GM12878 (cell line): ENCODE data around the gene PTPN5. TPM values are rescaled to one million over a fixed set of nuclear protein-coding genes. Genes with fewer than 3 reads are reported as not detected.

Experiments
- ATAC-seq: fragments of 200-7000 bp; cut with Tn5 transposase; 3 replicates; pipeline ENCODE4 v1.9.1; 2020; ENCODE audit warnings: mild to moderate bottlenecking, moderate library complexity
- BruUV-seq: library from RNA; stranded (reverse); fragments of 400-500 nt; replicated peaks from 2 replicates; lab custom pipeline; 2021; lab: Mats Ljungman, UMichigan
- CTCF ChIA-PET: fragments of 300-600 bp; sonication (Branson Sonifier 250); formaldehyde crosslinking; extraction: SDS; loops from one replicate; lab custom pipeline; 2021; ENCODE audit warnings: inconsistent platforms; lab: Yijun Ruan, JAX
- POLR2A ChIA-PET: fragments of 350-600 bp; formaldehyde crosslinking; extraction: SDS; loops from one replicate; lab custom pipeline; 2021; ENCODE audit warnings: inconsistent platforms; lab: Charles Lee
- RAD21 ChIA-PET: fragments of 300-600 bp; sonication (Branson Sonifier 250); formaldehyde crosslinking; loops from one replicate; lab custom pipeline; 2023; ENCODE audit warnings: antibody characterized with exemption; ENCODE audit not compliant: unreplicated experiment; lab: Charles Lee
- SMC1A ChIA-PET: fragments of 300-600 bp; sonication (Branson Sonifier 250); formaldehyde crosslinking; loops from one replicate; lab custom pipeline; 2023; ENCODE audit not compliant: unreplicated experiment, uncharacterized antibody; lab: Charles Lee
- DNase-seq: peaks from one replicate; pipeline ENCODE4 v3.0.0-alpha.2; 2011; ENCODE audit warnings: low read depth, low spot score
- FAIRE-seq: peaks from 3 replicates; lab custom pipeline; 2011; peaks lifted over from hg19 to GRCh38; lab: Jason Lieb, UNC
- H2AFZ ChIP-seq: 2 replicates; pipeline ENCODE4 v1.6.0; 2011; ENCODE audit warnings: low read depth, low read length, control low read depth; ENCODE audit not compliant: control insufficient read depth
- H3K27ac ChIP-seq: 2 replicates; pipeline ENCODE4 v1.5.1; 2011; ENCODE audit warnings: control low read depth; ENCODE audit not compliant: control insufficient read depth, insufficient read depth
- H3K27me3 ChIP-seq, 2 experiments: replicated peaks in 1 of 2; 2 replicates each; pipeline versions ENCODE4 v1.6.0 to v1.6.1; 2011; ENCODE audit warnings: low read length in 1 of 2; ENCODE audit not compliant: control insufficient read depth in 2 of 2, insufficient read depth in 2 of 2
- H3K36me3 ChIP-seq, 2 experiments: 2 replicates each; pipeline ENCODE4 v1.5.1; 2011; ENCODE audit warnings: low read length in 1 of 2; ENCODE audit not compliant: control insufficient read depth in 2 of 2, insufficient read depth in 2 of 2
- H3K4me1 ChIP-seq: 2 replicates; pipeline ENCODE4 v1.6.1; 2011; ENCODE audit warnings: mild to moderate bottlenecking, low read length, moderate library complexity, mixed read lengths; ENCODE audit not compliant: control insufficient read depth, insufficient read depth
- H3K4me2 ChIP-seq: 2 replicates; pipeline ENCODE4 v1.6.0; 2011; ENCODE audit warnings: control low read depth; ENCODE audit not compliant: control insufficient read depth, insufficient read depth
- H3K4me3 ChIP-seq: fragments of 200-600 bp; sonication (generic); 2 replicates; pipeline ENCODE4 v1.5.1; 2016
- H3K79me2 ChIP-seq: 2 replicates; pipeline ENCODE4 v1.6.0; 2011; ENCODE audit warnings: low read length; ENCODE audit not compliant: control insufficient read depth, insufficient read depth
- H3K9ac ChIP-seq: 2 replicates; pipeline ENCODE4 v1.8.0; 2011; ENCODE audit warnings: low read length, control low read depth, mixed read lengths; ENCODE audit not compliant: control insufficient read depth, insufficient read depth
- H3K9me3 ChIP-seq: replicated peaks from 3 replicates; pipeline ENCODE4 v1.5.1; 2011; ENCODE audit warnings: mild to moderate bottlenecking, low read length; ENCODE audit not compliant: control insufficient read depth, insufficient read depth
- H4K20me1 ChIP-seq: 2 replicates; pipeline ENCODE4 v1.6.0; 2011; ENCODE audit not compliant: control insufficient read depth, insufficient read depth
- PAX8 ChIP-seq: fragments of 450-650 bp; IDR thresholded peaks from 2 replicates; pipeline ENCODE4 v1.6.1; 2017; ENCODE audit warnings: mild to moderate bottlenecking, moderate library complexity
- SIN3A ChIP-seq: IDR thresholded peaks from 2 replicates; pipeline ENCODE4 v1.6.1; 2012; ENCODE audit warnings: low read depth, low read length, improper control_type of control experiment
- WGBS: methylation state at CpG from one replicate; pipeline ENCODE4 v1.1.6; 2016; ENCODE audit warnings: low lambda C conversion rate; ENCODE audit not compliant: insufficient replicate concordance, insufficient coverage; ENCODE audit errors: missing lambda C conversion rate; 5-methylcytosine and 5-hydroxymethylcytosine counted together
- in situ Hi-C: fragments of 300-500 bp; cut with MboI; formaldehyde crosslinking; loops from 9 replicates; pipeline ENCODE4 v1.14.3; 2018; ENCODE audit warnings: mixed read lengths
- intact Hi-C: fragments of 100-400 bp; cut with micrococcal nuclease; formaldehyde crosslinking; loops from one replicate; pipeline ENCODE4 v1.14.2; 2022; ENCODE audit not compliant: unreplicated experiment
- polyA plus RNA-seq, 11 experiments: library from polyadenylated mRNA; depleted of rRNA in 4 of 11; unstranded in 6 of 11; stranded (reverse) in 5 of 11; fragments of >200 nt; fragmentation: Nextera tagmentation in 4 of 11; fragmentation: Illumina TruSeq in 1 of 11; extraction: Ambion mirVana in 4 of 11; extraction: Trizol in 1 of 11; gene quantifications; 1 replicate in 1 of 11; 2 replicates in 10 of 11; pipeline versions ENCODE4 v1.2.1 to v1.2.3, GENCODE V29; 2011 to 2016; ENCODE audit warnings: inconsistent platforms in 2 of 11, missing spikeins in 2 of 11, low read depth in 1 of 11
- total RNA-seq, 4 experiments: library from RNA; depleted of rRNA in 3 of 4; stranded (reverse); fragments of >200 nt in 3 of 4; fragmentation: Illumina TruSeq in 1 of 4; extraction: Trizol in 1 of 4; gene quantifications; 2 replicates each; pipeline versions ENCODE4 v1.2.1 to v1.2.3, GENCODE V29; 2013 to 2021
- TF ChIP-seq, protein P1 (sequence below): fragments of 450-650 bp; IDR thresholded peaks from 2 replicates; pipeline ENCODE4 v1.6.1; 2017; ENCODE audit warnings: mild to moderate bottlenecking

PTPN5 gene
- total and polyA plus RNA-seq, 10 of the 15 experiments (the other 5 are each of a cell fraction or from before 2014, with no cell fraction given) = 0.04 to 0.06 (median 0.05) TPM; not detected in 7

DNA sequence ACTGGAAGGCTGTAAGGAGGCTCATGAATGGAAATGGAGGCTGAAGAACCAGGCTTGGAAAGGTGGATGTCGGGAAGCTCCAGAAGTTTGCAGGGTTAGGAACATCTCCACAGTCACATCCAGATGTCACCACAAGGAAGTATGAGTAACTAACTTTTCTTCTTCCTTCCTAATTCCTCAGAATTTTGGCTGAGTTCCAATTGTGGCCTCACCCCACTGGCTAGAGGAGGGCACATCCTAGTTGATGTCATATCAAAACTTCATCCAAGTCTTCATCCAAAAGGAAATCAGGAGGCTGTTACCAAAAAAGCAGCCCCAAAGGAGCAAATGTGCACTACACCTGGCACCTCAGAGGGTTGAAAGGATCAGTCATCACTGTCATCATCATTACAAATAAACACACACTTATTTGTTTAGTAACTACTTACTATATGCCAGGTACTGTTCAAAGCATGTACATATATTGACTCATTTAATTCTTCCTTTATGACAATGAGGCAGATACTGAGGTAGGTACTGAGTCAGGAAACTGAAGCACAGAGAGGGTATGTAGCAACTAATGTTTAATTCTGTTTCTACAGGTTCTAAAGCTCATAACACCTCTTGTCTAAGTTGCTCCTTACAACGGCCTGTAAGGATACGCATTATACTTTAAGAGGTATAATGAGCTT is 7.3 kb upstream of the PTPN5 start:
- H3K27ac ChIP-seq = no peak overlapping the region
- ChIA-PET RAD21 (interaction anchor here (0.8 to 1.2 kb wide), 3 partner anchors 12 to 259 kb away, joined by 3 to 4 read pairs (median 4); no protein-coding TSS in a partner anchor), SMC1A (interaction anchor here (1.3 to 13.0 kb wide), 4 partner anchors 20 to 68 kb away, joined by 3 to 174 read pairs (median 8); no protein-coding TSS in a partner anchor), POLR2A (no interaction called here), CTCF (interaction anchor here (0.6 to 15.5 kb wide), 11 partner anchors 17 to 259 kb away, joined by 3 to 310 read pairs (median 4); no protein-coding TSS in a partner anchor)
- no peak overlapping the region for H3K4me2 ChIP-seq
- no peak overlapping the region for H2AFZ ChIP-seq
- TF ChIP-seq, protein P1, sequence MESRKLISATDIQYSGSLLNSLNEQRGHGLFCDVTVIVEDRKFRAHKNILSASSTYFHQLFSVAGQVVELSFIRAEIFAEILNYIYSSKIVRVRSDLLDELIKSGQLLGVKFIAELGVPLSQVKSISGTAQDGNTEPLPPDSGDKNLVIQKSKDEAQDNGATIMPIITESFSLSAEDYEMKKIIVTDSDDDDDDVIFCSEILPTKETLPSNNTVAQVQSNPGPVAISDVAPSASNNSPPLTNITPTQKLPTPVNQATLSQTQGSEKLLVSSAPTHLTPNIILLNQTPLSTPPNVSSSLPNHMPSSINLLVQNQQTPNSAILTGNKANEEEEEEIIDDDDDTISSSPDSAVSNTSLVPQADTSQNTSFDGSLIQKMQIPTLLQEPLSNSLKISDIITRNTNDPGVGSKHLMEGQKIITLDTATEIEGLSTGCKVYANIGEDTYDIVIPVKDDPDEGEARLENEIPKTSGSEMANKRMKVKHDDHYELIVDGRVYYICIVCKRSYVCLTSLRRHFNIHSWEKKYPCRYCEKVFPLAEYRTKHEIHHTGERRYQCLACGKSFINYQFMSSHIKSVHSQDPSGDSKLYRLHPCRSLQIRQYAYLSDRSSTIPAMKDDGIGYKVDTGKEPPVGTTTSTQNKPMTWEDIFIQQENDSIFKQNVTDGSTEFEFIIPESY = no peak
- TF ChIP-seq PAX8 (no peak), SIN3A (no peak)
- in situ Hi-C loops = loop anchor here (10.0 kb wide), 1 partner anchor 64 kb away; no protein-coding TSS in a partner anchor
- no peak overlapping the region for H3K9ac ChIP-seq
- intact Hi-C loops = no loop called here
- peaks cover 0 to 9% of the 10 kb centered on the region in 2 experiments; a peak in 3 of 4 replicates for H3K27me3 ChIP-seq
- FAIRE-seq (no peak), ATAC-seq (no peak), DNase-seq (no peak)
- H3K4me3 ChIP-seq = no peak overlapping the region
- no peaks in the 10 kb centered on the region for H3K79me2 ChIP-seq
- H3K36me3 ChIP-seq = no peaks in the 10 kb centered on the region
- no peaks in the 10 kb centered on the region; the same call in 1 of the 2 replicates for H4K20me1 ChIP-seq
- no peaks in the 10 kb centered on the region for H3K4me1 ChIP-seq
- 41% methylated on average over 3 of the region's 3 CpGs for WGBS
- H3K9me3 ChIP-seq = no peaks in the 10 kb centered on the region
- no TSS peak for BruUV-seq
